ENCODE measurements around the gene ZNF160. TPM values are rescaled to one million over a fixed set of nuclear protein-coding genes. Genes with fewer than 3 reads are reported as not detected.

ZNF160 gene
- total and polyA plus RNA-seq, 2 of the 4 experiments (the other 2 are of a cell fraction) = 22.6 to 26.9 TPM

DNA sequence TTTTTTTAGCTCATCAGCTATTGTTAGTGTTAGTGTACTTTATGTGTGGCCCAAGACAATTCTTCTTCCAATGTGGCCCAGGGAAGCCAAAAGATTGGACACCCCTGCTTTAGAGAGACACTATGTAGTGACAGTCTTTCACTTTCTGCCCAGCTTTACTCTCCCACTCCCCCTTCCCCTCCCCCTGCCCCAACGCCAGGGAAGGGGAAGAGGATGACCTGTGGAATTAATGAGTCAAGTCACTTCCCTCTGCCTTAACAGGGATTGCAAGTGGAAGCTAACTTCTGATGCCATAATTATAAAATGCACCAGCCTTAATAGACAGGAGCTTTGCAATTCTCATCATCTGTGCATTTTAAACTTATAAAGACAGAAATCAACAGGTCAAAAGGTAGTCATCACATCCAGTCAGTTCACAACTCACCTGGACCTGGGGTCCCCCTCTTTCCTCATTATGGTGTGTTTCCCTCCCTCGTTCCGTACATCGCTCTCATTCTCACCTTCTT, 27.9 kb upstream of the ZNF160 start:
- ChIA-PET POLR2A (ENCODE audit: unreplicated experiment) (no interaction called here), CTCF (interaction anchor here (0.6 kb wide), 1 partner anchor 882 kb away, joined by 3 read pairs; no protein-coding TSS in a partner anchor)
- H2AK9ac ChIP-seq (replicated peaks; ENCODE audit: low read depth, low read length, poor library complexity) = no peak overlapping the region
- no peak overlapping the region for H3K4me3 ChIP-seq (ENCODE audit: insufficient read depth, low read depth, low read length)
- no peak for DNase-seq
- in situ Hi-C loops (cut with MboI; ENCODE audit: low sequenced_read_pairs) (no loop called here), dilution Hi-C loops (cut with HindIII; ENCODE audit: low sequenced_read_pairs, unreplicated experiment) (no loop called here), intact Hi-C loops (cut with micrococcal nuclease) (loop anchor here (2.0 kb wide), 1 partner anchor 28 kb away; the partner anchor contains the start of gene ZNF160)
- H4K8ac ChIP-seq (ENCODE audit: low read depth in 2 of 2, low read length in 2 of 2) = no peak overlapping the region
- peaks cover 3% of the 10 kb centered on the region; the same call in 1 of the 2 replicates for H3K4me1 ChIP-seq (ENCODE audit: control insufficient read depth, insufficient read depth, low read length)
- 100% methylated on average over 2 of the region's 4 CpGs for WGBS, 2 experiments (ENCODE audit: extremely low coverage in 2 of 2, insufficient read length in 1 of 2)
- no peak overlapping the region for H4K91ac ChIP-seq (ENCODE audit: insufficient read depth, low read depth, low read length)
- no peaks in the 10 kb centered on the region for H4K20me1 ChIP-seq (ENCODE audit: insufficient read depth, low read length)
- no TSS peak for BruUV-seq (replicated peaks)
- no peaks in the 10 kb centered on the region for H3K9me1 ChIP-seq (ENCODE audit: insufficient read depth, low read length)
- no peak overlapping the region for H2BK15ac ChIP-seq (ENCODE audit: low read depth, low read length)
- H3K56ac ChIP-seq (ENCODE audit: extremely low read depth, insufficient read depth, low read length) = no peak overlapping the region
- no peak overlapping the region for H2BK20ac ChIP-seq (ENCODE audit: low read depth, low read length)
- H3K14ac ChIP-seq (replicated peaks; ENCODE audit: low read depth, low read length) = no peak overlapping the region
- 0 out of 2 replicates have a peak overlapping the region, but pooled peaks have one; percentile 80 for H3K9ac ChIP-seq (ENCODE audit: low read depth, low read length)
- H2AFZ ChIP-seq (replicated peaks; ENCODE audit: low read length, poor library complexity) = no peak overlapping the region
- H2AK5ac ChIP-seq (ENCODE audit: low read depth, low read length) = no peak overlapping the region
- H2BK120ac ChIP-seq (ENCODE audit: low read depth, low read length) = no peak overlapping the region
- no peak for ATAC-seq (ENCODE audit: low read depth)
- H3K18ac ChIP-seq (ENCODE audit: low read depth, low read length) = no peak overlapping the region
- no peak overlapping the region for H3K23ac ChIP-seq (ENCODE audit: low read depth, low read length)
- no peak overlapping the region for H3K4ac ChIP-seq (ENCODE audit: low read depth, low read length)
- peaks cover 0 to 9% of the 10 kb centered on the region in 2 experiments; a peak in 2 of 4 replicates for H3K79me1 ChIP-seq (ENCODE audit: low read depth in 1 of 2, low read length in 2 of 2)
- TF ChIP-seq BHLHE40 (IDR thresholded peaks at IDR 0.05; ENCODE audit: low read depth, low read length) = no peak
- TF ChIP-seq POLR2A (IDR thresholded peaks at IDR 0.05; ENCODE audit: low read depth, low read length) = no peak
- no peak for TF ChIP-seq NFE2L2 (IDR thresholded peaks at IDR 0.05; ENCODE audit: low read depth, low read length)
- TF ChIP-seq, protein P1, sequence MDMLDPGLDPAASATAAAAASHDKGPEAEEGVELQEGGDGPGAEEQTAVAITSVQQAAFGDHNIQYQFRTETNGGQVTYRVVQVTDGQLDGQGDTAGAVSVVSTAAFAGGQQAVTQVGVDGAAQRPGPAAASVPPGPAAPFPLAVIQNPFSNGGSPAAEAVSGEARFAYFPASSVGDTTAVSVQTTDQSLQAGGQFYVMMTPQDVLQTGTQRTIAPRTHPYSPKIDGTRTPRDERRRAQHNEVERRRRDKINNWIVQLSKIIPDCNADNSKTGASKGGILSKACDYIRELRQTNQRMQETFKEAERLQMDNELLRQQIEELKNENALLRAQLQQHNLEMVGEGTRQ (IDR thresholded peaks at IDR 0.05; ENCODE audit: low read depth, low read length) = no peak
- H4K5ac ChIP-seq (ENCODE audit: low read depth, low read length) = no peak overlapping the region
- no peaks in the 10 kb centered on the region for H3K27me3 ChIP-seq (ENCODE audit: control insufficient read depth, insufficient read depth, low read length)
- H3K27ac ChIP-seq (ENCODE audit: insufficient read depth, low read length) = no peak overlapping the region
- no peaks in the 10 kb centered on the region; the same call in 1 of the 2 replicates for H3K9me3 ChIP-seq (ENCODE audit: control insufficient read depth, insufficient read depth, low read length)
- H3K4me2 ChIP-seq (ENCODE audit: low read depth, low read length) = no peak overlapping the region; the same call in 1 of the 2 replicates
- H2BK5ac ChIP-seq (ENCODE audit: low read depth, low read length, poor library complexity, severe bottlenecking) = no peak overlapping the region
- H3K36me3 ChIP-seq (ENCODE audit: control insufficient read depth, insufficient read depth, low read length) = no peaks in the 10 kb centered on the region; the same call in 1 of the 2 replicates
